GM12878 (cell line): ENCODE results near the gene ALOXE3. TPM values are rescaled to one million over a fixed set of nuclear protein-coding genes. Genes with fewer than 3 reads are reported as not detected.

Source experiments
- BACH1 ChIP-seq: fragments of 450-650 bp; IDR thresholded peaks from 2 replicates; pipeline ENCODE4 v1.6.1; 2017; ENCODE audit warnings: mild to moderate bottlenecking, borderline replicate concordance
- BRCA1 ChIP-seq: IDR thresholded peaks from 2 replicates; pipeline ENCODE4 v1.6.1; 2011; ENCODE audit warnings: low read depth, low read length, improper control_type of control experiment
- ESRRA ChIP-seq: IDR thresholded peaks from 2 replicates; pipeline ENCODE4 v1.6.1; 2012; ENCODE audit warnings: mild to moderate bottlenecking, low read length, improper control_type of control experiment
- KDM1A ChIP-seq: fragments of 200-600 bp; sonication (generic); IDR thresholded peaks from 2 replicates; pipeline ENCODE4 v1.6.1; 2016; ENCODE audit warnings: borderline replicate concordance
- PAX5 ChIP-seq: IDR thresholded peaks from 2 replicates; pipeline ENCODE4 v1.6.1; 2011; ENCODE audit warnings: low read depth, low read length, borderline replicate concordance
- RELA ChIP-seq: fragments of 450-650 bp; IDR thresholded peaks from 2 replicates; pipeline ENCODE4 v1.8.0; 2014; ENCODE audit warnings: borderline replicate concordance; ENCODE audit not compliant: partially characterized antibody
- SIX5 ChIP-seq: IDR thresholded peaks from 2 replicates; pipeline ENCODE4 v1.6.1; 2011; ENCODE audit warnings: mild to moderate bottlenecking, low read depth, low read length, moderate library complexity; ENCODE audit not compliant: severe bottlenecking
- polyA plus RNA-seq, 11 experiments: library from polyadenylated mRNA; depleted of rRNA in 4 of 11; unstranded in 6 of 11; stranded (reverse) in 5 of 11; fragments of >200 nt; fragmentation: Nextera tagmentation in 4 of 11; fragmentation: Illumina TruSeq in 1 of 11; extraction: Ambion mirVana in 4 of 11; extraction: Trizol in 1 of 11; gene quantifications; 1 replicate in 1 of 11; 2 replicates in 10 of 11; pipeline versions ENCODE4 v1.2.1 to v1.2.3, GENCODE V29; 2011 to 2016; ENCODE audit warnings: inconsistent platforms in 2 of 11, missing spikeins in 2 of 11, low read depth in 1 of 11
- total RNA-seq, 4 experiments: library from RNA; depleted of rRNA in 3 of 4; stranded (reverse); fragments of >200 nt in 3 of 4; fragmentation: Illumina TruSeq in 1 of 4; extraction: Trizol in 1 of 4; gene quantifications; 2 replicates each; pipeline versions ENCODE4 v1.2.1 to v1.2.3, GENCODE V29; 2013 to 2021
- TF ChIP-seq, protein P1 (sequence below): fragments of 450-650 bp; IDR thresholded peaks from 2 replicates; pipeline ENCODE4 v1.6.1; 2016; ENCODE audit warnings: mild to moderate bottlenecking
- TF ChIP-seq, protein P2 (sequence below): fragments of 450-650 bp; IDR thresholded peaks from 2 replicates; pipeline ENCODE4 v1.6.1; 2017; ENCODE audit warnings: mild to moderate bottlenecking

Gene ALOXE3
- total and polyA plus RNA-seq, 10 of the 15 experiments (the other 5 are each of a cell fraction or from before 2014, with no cell fraction given), result 0.04 TPM; not detected in 9

DNA sequence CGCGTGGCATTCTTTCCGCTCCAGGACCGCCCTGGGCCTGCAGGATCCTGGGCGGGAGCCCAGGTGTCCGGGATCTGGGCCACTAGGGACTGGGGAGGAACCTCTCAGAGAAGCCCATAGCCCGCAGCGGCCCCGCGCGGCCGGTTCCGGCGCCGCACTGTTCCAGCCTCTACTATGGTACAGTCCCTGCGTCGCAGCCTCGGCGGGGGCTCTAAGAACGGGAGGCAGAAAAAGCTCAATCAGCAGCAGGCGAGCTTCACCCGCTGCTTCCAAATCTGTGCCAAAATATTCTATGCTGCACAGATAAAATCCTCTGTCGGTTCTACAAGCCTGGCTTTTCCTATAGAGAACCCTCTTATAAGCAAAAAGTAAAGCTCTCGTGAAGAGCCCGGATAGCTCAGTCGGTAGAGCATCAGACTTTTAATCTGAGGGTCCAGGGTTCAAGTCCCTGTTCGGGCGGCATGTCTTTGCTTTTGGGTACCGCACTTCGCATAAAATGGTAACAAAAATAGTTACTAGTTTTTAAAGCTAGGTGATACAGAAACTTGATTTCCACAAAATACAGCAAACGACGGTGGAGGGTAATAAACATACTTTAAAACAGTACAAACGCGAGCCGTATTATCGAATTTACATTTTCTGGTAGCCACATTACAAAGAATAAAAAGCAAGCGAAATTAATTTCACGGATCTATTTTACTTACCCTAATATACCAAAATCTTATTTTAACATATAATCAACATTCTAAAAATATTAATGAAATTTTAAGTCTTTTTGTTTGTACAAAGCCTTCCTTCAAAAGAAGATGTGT is 661 bp upstream of the ALOXE3 start (continued):
- TF ChIP-seq ESRRA (no peak; the same call in 1 of the 2 replicates), BACH1 (no peak), SIX5 (no peak), RELA (peak; percentile 40), KDM1A (no peak), BRCA1 (no peak), PAX5 (no peak)
- TF ChIP-seq, protein P1, sequence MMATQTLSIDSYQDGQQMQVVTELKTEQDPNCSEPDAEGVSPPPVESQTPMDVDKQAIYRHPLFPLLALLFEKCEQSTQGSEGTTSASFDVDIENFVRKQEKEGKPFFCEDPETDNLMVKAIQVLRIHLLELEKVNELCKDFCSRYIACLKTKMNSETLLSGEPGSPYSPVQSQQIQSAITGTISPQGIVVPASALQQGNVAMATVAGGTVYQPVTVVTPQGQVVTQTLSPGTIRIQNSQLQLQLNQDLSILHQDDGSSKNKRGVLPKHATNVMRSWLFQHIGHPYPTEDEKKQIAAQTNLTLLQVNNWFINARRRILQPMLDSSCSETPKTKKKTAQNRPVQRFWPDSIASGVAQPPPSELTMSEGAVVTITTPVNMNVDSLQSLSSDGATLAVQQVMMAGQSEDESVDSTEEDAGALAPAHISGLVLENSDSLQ, result no peak
- TF ChIP-seq, protein P2, sequence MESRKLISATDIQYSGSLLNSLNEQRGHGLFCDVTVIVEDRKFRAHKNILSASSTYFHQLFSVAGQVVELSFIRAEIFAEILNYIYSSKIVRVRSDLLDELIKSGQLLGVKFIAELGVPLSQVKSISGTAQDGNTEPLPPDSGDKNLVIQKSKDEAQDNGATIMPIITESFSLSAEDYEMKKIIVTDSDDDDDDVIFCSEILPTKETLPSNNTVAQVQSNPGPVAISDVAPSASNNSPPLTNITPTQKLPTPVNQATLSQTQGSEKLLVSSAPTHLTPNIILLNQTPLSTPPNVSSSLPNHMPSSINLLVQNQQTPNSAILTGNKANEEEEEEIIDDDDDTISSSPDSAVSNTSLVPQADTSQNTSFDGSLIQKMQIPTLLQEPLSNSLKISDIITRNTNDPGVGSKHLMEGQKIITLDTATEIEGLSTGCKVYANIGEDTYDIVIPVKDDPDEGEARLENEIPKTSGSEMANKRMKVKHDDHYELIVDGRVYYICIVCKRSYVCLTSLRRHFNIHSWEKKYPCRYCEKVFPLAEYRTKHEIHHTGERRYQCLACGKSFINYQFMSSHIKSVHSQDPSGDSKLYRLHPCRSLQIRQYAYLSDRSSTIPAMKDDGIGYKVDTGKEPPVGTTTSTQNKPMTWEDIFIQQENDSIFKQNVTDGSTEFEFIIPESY, result no peak
- TF ChIP-seq, all 136 proteins: peak for 37
